ENCODE results near the gene GALNT14. TPM values are rescaled to one million over a fixed set of nuclear protein-coding genes. Genes with fewer than 3 reads are reported as not detected.

GALNT14 gene
- total RNA-seq, 2 donors from 2014 or later: 0.31 TPM; not detected in 1

GRCh38 chr2:31137211-31138036 lies 816 bp downstream of the GALNT14 start:
- peak in 1 of 2 donors; percentile 5 for DNase-seq
- ATAC-seq: no peak
- intact Hi-C loops (cut with DNase I, micrococcal nuclease): no loop called here

DNA sequence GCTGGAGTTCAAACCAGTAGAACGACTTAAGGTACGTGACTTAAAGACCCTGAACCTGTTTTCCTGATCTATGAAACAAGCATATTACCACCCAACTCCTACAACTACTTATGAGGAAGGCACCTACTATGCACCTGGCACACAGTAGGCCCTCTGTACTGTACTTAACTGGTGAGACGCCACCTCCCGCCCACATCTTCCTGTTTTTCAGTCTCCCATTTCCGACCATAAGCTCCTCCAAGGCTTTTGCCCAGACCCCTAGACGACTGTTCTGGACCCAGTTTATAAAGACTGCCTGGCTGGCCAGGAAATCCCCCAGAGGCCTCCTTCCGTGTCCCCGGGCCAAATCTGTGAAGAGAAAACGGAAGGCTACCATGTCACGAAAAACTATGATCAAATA lies 1.5 kb downstream of the GALNT14 start:
- intact Hi-C loops (cut with DNase I, micrococcal nuclease): no loop called here
- DNase-seq (no peak), ATAC-seq (no peak)

GRCh38 chr2:31136000-31136399 lies 2.2 kb downstream of the GALNT14 start:
- DNase-seq (no peak), ATAC-seq (no peak)
- intact Hi-C loops (cut with DNase I, micrococcal nuclease): no loop called here

DNA sequence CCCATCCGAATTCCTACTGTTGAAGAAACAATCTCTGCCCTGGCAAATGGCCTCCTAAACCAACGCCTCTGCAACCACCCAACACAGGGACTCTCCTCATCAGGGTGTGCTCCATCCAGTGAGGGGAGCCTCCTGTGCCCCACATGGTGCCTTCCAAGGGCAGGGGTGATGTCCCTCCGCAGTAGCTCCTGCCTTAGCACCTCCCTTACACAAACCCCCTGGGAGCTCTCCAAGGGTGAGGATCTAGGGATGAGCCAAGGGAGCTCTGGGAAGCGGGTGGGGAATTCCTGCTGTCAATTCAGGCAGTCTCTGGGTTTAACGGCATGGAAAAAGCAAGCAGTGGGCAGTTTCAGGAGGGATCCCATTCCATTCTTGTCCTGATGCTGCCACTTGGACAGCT lies 3.8 kb downstream of the GALNT14 start:
- ATAC-seq (no peak), DNase-seq (no peak)
- intact Hi-C loops (cut with DNase I, micrococcal nuclease): no loop called here

DNA sequence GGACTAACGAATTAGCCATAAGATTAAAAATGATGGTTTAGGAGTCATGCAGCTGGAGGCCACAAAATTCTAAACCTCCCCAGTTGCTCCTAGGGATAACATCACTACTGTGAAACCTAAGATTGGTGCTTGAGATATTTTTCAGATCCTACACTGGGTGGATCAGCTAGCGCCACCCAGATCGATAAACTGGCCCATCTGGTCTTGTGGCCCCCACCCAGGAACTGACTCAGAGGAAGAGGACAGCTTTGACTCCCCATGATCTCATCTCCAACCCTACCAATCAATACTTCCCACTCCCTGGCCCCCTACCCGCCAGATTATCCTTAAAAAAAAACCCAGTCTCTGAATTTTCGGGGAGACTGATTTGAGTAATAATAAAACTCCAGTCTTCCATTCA lies 5.5 kb downstream of the GALNT14 start:
- ATAC-seq (no peak), DNase-seq (no peak)
- intact Hi-C loops (cut with DNase I, micrococcal nuclease): no loop called here

- intact Hi-C loops (cut with DNase I, micrococcal nuclease): no loop called here
- DNase-seq: no peak
- no peak for ATAC-seq
Observed at GRCh38 chr2:31131871-31132270, 6.4 kb downstream of the GALNT14 start.

- intact Hi-C loops (cut with DNase I, micrococcal nuclease): no loop called here
- ATAC-seq (no peak), DNase-seq (no peak)
Observed at GRCh38 chr2:31129375-31130171, 8.7 kb downstream of the GALNT14 start.

GRCh38 chr2:31127931-31128330 lies 10.3 kb downstream of the GALNT14 start:
- ATAC-seq (no peak), DNase-seq (no peak)
- intact Hi-C loops (cut with DNase I, micrococcal nuclease): no loop called here

GRCh38 chr2:31125918-31126695 lies 12.1 kb downstream of the GALNT14 start:
- intact Hi-C loops (cut with DNase I, micrococcal nuclease): no loop called here
- DNase-seq (no peak), ATAC-seq (no peak)

DNA sequence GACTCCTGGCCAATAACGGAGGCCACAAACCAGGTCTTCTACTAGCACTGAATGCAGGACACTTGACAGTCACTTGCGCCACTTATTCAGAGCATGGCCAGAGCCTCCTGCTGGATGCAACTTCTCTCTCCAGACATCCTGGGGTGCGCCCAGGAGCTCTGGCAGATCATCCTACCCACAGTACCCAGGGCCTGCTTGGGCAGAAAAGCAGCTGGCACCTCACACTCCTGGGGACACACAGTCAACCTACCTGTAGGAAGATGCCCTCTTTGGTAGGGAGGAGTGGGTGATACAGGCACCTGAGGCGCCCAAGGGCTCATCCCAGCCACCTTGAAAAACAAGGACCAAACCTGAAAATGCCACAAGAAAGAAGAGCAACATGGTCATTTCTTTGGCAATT lies 13.3 kb downstream of the GALNT14 start:
- DNase-seq (no peak), ATAC-seq (no peak)
- intact Hi-C loops (cut with DNase I, micrococcal nuclease): no loop called here

GRCh38 chr2:31122133-31122532 lies 16.1 kb downstream of the GALNT14 start:
- intact Hi-C loops (cut with DNase I, micrococcal nuclease): no loop called here
- DNase-seq (no peak), ATAC-seq (no peak)

GRCh38 chr2:31113765-31114164 lies 24.5 kb downstream of the GALNT14 start:
- ATAC-seq: no peak
- DNase-seq: no peak
- intact Hi-C loops (cut with DNase I, micrococcal nuclease): no loop called here

DNA sequence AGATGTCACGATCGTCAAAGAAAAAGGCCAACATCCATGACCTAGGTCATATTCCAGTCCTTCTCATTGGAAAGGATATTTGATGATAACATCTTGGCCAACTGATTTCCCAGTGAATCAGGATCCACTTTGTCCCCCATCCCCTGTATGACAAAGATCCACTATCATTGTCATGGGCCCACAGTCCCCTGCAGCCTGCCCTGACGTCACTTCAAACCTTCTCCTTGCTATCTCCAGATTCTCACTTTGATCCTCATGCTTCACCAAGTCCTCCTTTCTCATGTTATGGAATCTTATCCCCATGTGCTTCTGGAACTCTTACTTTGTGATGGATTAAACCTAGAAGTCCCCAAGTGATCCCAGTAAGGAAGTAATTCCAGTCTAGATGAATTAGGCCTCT lies 25.7 kb downstream of the GALNT14 start:
- intact Hi-C loops (cut with DNase I, micrococcal nuclease): no loop called here
- ATAC-seq: no peak
- no peak for DNase-seq

GRCh38 chr2:31110998-31111397 lies 27.2 kb downstream of the GALNT14 start:
- no peak for ATAC-seq
- intact Hi-C loops (cut with DNase I, micrococcal nuclease): no loop called here
- no peak for DNase-seq

DNA sequence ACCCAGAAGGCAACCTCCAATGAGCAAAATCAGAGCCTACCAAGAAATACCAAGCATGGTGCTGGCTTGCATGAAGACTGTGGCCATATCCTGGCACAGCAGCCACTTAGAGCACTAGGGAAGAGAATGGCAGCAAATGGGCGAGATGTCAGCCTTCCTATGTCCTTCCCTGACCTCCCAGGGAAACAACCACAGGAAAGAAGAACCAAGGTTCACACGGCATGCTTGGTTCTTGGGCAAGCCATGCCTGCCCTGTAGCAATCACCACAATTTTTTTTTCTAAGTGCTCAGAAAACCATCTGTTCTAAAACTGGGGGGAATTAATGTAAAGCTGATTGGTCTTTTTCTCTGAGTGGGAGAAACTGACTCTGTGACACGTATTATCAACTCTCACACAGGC lies 27.8 kb downstream of the GALNT14 start:
- ATAC-seq (no peak), DNase-seq (no peak)
- intact Hi-C loops (cut with DNase I, micrococcal nuclease): no loop called here

- ATAC-seq: no peak
- intact Hi-C loops (cut with DNase I, micrococcal nuclease): no loop called here
- no peak for DNase-seq
Observed at GRCh38 chr2:31109633-31110192, 28.5 kb downstream of the GALNT14 start.

DNA sequence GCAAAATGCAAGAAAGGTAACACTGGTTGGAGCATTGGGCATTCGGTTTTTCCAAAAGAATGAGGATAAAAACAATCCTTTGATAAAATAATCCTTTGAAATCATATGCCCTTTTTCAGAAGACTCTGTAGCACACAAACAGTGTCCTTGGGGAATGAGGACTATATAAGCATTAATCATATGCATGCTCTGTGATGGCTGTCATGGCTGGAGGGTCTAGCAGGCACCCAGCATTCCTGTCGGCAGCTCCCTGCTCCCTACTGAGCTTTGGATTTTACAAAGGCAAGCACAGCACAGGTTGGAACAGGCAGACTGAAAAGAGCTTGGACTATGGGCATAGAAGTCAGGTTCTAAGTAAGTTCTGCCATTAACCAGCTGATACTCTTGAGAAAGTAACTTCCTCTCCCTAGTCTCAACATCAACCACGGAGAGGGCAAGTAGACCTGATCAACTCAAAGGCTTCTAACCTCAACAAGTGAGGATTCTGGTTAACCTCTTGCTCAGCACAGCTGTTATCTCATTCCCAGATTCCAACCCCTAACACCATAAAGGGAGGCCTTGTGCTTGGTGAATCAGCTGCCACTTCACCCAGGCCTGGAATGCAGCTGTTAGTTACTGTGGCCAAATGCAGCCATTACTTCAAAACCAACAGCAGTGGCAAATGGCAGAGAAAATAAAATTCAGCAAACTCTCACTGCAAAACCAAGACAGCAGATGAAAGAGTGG lies 29.5 kb downstream of the GALNT14 start:
- no peak for DNase-seq
- intact Hi-C loops (cut with DNase I, micrococcal nuclease): no loop called here
- no peak for ATAC-seq

DNA sequence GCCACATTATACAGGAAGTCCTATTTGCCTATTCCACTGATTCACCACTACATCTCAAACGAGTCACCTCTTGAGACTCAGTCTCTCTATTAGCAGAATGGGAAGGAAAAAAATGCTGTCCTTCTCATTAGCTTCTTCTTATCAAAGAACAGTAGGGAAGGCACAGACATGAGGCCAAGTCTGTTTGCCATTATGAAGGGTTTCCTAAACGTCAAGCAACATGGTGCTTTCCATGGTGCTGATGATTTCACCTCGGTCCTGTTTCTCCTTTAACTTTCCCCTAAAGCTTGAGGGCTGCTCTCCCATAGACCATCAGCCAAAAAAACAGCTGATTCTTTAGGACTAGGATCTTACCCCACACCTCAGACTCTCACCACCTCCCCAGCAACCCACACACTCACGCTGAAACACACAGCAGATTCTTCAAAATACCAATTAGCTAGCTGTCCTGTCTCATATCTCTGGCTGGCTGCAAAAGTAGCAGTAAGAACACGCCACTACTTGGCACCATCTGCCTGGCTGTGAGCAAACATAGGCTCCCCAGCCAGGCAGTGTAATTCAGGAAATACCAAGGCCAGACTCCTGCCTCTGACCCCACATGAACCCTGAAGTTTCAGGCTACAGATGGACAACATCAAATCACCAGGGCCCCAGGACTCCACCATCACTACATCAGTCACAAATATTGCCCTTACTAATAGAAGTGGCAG lies 30.5 kb downstream of the GALNT14 start:
- DNase-seq (no peak), ATAC-seq (no peak)
- intact Hi-C loops (cut with DNase I, micrococcal nuclease): no loop called here

All from left colon (tissue), 2 donors.